Astrocyte (in vitro differentiated cells and primary cell): Measurements from ENCODE around the gene CRX. TPM values are rescaled to one million over a fixed set of nuclear protein-coding genes. Genes with fewer than 3 reads are reported as not detected.
A peak's percentile ranks its signal among the peaks of the same experiment; 100 is the strongest.

Source experiments
- DNase-seq: peaks from one replicate; pipeline ENCODE4 v3.0.0-alpha.2; 2010; ENCODE audit warnings: low read depth
- FAIRE-seq: peaks from 2 replicates; lab custom pipeline; 2011; peaks lifted over from hg19 to GRCh38; lab: Jason Lieb, UNC
- H2AFZ ChIP-seq: 2 replicates; pipeline ENCODE4 v1.6.0; 2012; ENCODE audit warnings: low read depth, low read length, inconsistent platforms
- H3K27ac ChIP-seq: 2 replicates; pipeline ENCODE4 v1.5.1; 2011; ENCODE audit warnings: low read depth, low read length, inconsistent platforms
- H3K27me3 ChIP-seq: 2 replicates; pipeline ENCODE4 v1.6.0; 2011; ENCODE audit warnings: low read length, inconsistent platforms; ENCODE audit not compliant: insufficient read depth
- H3K36me3 ChIP-seq: 2 replicates; pipeline ENCODE4 v1.5.1; 2011; ENCODE audit warnings: low read length, inconsistent platforms; ENCODE audit not compliant: insufficient read depth
- H3K4me1 ChIP-seq: 2 replicates; pipeline ENCODE4 v1.5.1; 2011; ENCODE audit warnings: low read length, inconsistent platforms; ENCODE audit not compliant: insufficient read depth
- H3K4me2 ChIP-seq: 2 replicates; pipeline ENCODE4 v1.6.0; 2012; ENCODE audit warnings: low read length, inconsistent platforms
- H3K4me3 ChIP-seq: 2 replicates; pipeline ENCODE4 v1.5.1; 2011; ENCODE audit warnings: low read depth, mild to moderate bottlenecking, low read length, inconsistent platforms; ENCODE audit not compliant: insufficient read depth
- H3K79me2 ChIP-seq: 2 replicates; pipeline ENCODE4 v1.6.0; 2012; ENCODE audit warnings: mild to moderate bottlenecking, low read length, inconsistent platforms; ENCODE audit not compliant: insufficient read depth
- H3K9ac ChIP-seq: 2 replicates; pipeline ENCODE4 v1.6.0; 2012; ENCODE audit warnings: mild to moderate bottlenecking, low read length, inconsistent platforms
- H3K9me3 ChIP-seq: 2 replicates; pipeline ENCODE4 v1.5.1; 2012; ENCODE audit warnings: low read depth, mild to moderate bottlenecking, low read length, inconsistent platforms; ENCODE audit not compliant: insufficient read depth
- H4K20me1 ChIP-seq: 2 replicates; pipeline ENCODE4 v1.6.0; 2012; ENCODE audit warnings: low read length, inconsistent platforms; ENCODE audit not compliant: insufficient read depth
- H3K27ac Mint-ChIP-seq: one replicate; pipeline ENCODE4 v1.8.0; 2021; ENCODE audit warnings: mild to moderate bottlenecking, mixed read lengths; ENCODE audit not compliant: unreplicated experiment
- H3K27me3 Mint-ChIP-seq: one replicate; pipeline ENCODE4 v1.8.0; 2021; ENCODE audit warnings: low read depth, mixed read lengths; ENCODE audit not compliant: unreplicated experiment
- H3K36me3 Mint-ChIP-seq: one replicate; pipeline ENCODE4 v1.8.0; 2021; ENCODE audit warnings: low read depth, mixed read lengths; ENCODE audit not compliant: unreplicated experiment
- H3K4me1 Mint-ChIP-seq: one replicate; pipeline ENCODE4 v1.8.0; 2021; ENCODE audit warnings: low read depth, mixed read lengths; ENCODE audit not compliant: unreplicated experiment
- H3K4me3 Mint-ChIP-seq: one replicate; pipeline ENCODE4 v1.8.0; 2021; ENCODE audit warnings: mild to moderate bottlenecking, moderate library complexity, mixed read lengths; ENCODE audit not compliant: unreplicated experiment
- H3K9me3 Mint-ChIP-seq: one replicate; pipeline ENCODE4 v1.8.0; 2021; ENCODE audit warnings: mild to moderate bottlenecking, mixed read lengths; ENCODE audit not compliant: unreplicated experiment
- EZH2 ChIP-seq: IDR thresholded peaks from 2 replicates; pipeline ENCODE4 v1.6.1; 2012; ENCODE audit warnings: mild to moderate bottlenecking, low read length, inconsistent platforms; ENCODE audit not compliant: insufficient read depth
- total RNA-seq: library from RNA; stranded (reverse); gene quantifications from 2 replicates; pipeline ENCODE4 v1.2.1, GENCODE V29; 2021
- TF ChIP-seq, protein P1 (sequence below): IDR thresholded peaks from 2 replicates; pipeline ENCODE4 v1.5.1; 2011; ENCODE audit warnings: low read depth, mild to moderate bottlenecking, inconsistent platforms, low read length, moderate library complexity; ENCODE audit not compliant: insufficient read depth

Gene CRX
- total RNA-seq, 1 donor from 2014 or later = not detected

DNA sequence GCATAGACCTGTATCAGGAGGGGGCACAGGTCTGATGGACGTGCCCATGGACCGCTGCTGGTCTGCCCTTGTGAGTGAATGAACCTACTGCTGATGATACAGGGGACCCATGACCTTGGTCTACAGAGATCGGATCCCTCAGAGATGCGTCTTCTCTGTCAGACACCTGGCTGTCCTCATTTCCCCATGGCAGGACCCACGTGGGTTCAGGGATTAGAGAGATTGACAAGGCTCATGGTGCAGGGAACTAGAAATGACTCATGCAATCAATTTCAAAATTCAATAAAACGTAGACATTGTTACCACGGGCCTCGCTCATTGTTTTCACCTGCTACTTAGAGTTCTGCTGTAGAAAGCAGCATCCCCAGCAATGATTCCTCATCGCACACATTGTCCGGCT lies 16.4 kb upstream of the CRX start:
- Mint-ChIP-seq H3K4me1 (no peaks in the 10 kb centered on the region), H3K27ac (no peak overlapping the region), H3K4me3 (no peak overlapping the region), H3K9me3 (peaks cover 6% of the 10 kb centered on the region), H3K27me3 (peaks cover 8% of the 10 kb centered on the region), H3K36me3 (peaks cover 2% of the 10 kb centered on the region)
- no peaks in the 10 kb centered on the region for H3K4me1 ChIP-seq
- H2AFZ ChIP-seq = no peak overlapping the region
- no peak overlapping the region for H3K4me2 ChIP-seq
- no peak overlapping the region for H3K4me3 ChIP-seq
- no peaks in the 10 kb centered on the region for H4K20me1 ChIP-seq
- H3K79me2 ChIP-seq = no peaks in the 10 kb centered on the region
- H3K9ac ChIP-seq = no peak overlapping the region
- FAIRE-seq (no peak), DNase-seq (no peak)
- H3K9me3 ChIP-seq = no peaks in the 10 kb centered on the region
- H3K36me3 ChIP-seq = no peaks in the 10 kb centered on the region
- H3K27me3 ChIP-seq = no peaks in the 10 kb centered on the region
- no peak overlapping the region for H3K27ac ChIP-seq
- TF ChIP-seq, protein P1, sequence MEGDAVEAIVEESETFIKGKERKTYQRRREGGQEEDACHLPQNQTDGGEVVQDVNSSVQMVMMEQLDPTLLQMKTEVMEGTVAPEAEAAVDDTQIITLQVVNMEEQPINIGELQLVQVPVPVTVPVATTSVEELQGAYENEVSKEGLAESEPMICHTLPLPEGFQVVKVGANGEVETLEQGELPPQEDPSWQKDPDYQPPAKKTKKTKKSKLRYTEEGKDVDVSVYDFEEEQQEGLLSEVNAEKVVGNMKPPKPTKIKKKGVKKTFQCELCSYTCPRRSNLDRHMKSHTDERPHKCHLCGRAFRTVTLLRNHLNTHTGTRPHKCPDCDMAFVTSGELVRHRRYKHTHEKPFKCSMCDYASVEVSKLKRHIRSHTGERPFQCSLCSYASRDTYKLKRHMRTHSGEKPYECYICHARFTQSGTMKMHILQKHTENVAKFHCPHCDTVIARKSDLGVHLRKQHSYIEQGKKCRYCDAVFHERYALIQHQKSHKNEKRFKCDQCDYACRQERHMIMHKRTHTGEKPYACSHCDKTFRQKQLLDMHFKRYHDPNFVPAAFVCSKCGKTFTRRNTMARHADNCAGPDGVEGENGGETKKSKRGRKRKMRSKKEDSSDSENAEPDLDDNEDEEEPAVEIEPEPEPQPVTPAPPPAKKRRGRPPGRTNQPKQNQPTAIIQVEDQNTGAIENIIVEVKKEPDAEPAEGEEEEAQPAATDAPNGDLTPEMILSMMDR = no peak
- no peak for TF ChIP-seq EZH2

DNA sequence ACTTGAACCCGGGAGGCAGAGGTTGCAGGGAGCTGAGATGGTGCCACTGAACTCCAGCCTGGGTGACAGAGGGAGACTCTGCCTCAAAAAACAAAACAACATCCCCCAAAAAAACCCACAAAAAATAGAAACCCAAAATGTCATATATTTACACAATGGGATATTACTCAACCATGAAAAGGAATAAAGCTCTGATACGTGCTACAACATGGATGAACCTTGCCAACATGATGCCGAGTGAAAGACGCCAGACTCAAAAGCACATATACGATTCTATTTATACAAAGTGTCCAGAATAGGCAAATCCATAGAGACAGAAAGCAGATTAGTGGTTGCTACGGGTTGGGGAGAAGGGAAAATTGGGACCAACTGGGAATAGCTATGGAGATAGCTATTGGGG lies 15.3 kb upstream of the CRX start:
- FAIRE-seq (no peak), DNase-seq (no peak)
- H3K27ac ChIP-seq = no peak overlapping the region
- H3K4me2 ChIP-seq = no peak overlapping the region
- no peaks in the 10 kb centered on the region for H4K20me1 ChIP-seq
- H3K9me3 ChIP-seq = no peaks in the 10 kb centered on the region
- Mint-ChIP-seq H3K27ac (no peak overlapping the region), H3K36me3 (peaks cover 2% of the 10 kb centered on the region), H3K4me1 (no peaks in the 10 kb centered on the region), H3K27me3 (peaks cover 8% of the 10 kb centered on the region), H3K4me3 (no peak overlapping the region), H3K9me3 (peaks cover under 1% of the 10 kb centered on the region)
- H3K4me1 ChIP-seq = no peaks in the 10 kb centered on the region
- H3K4me3 ChIP-seq = no peak overlapping the region
- no peak overlapping the region for H2AFZ ChIP-seq
- TF ChIP-seq EZH2 = no peak
- TF ChIP-seq, protein P1 = no peak
- no peaks in the 10 kb centered on the region for H3K36me3 ChIP-seq
- H3K9ac ChIP-seq = no peak overlapping the region
- H3K27me3 ChIP-seq = no peaks in the 10 kb centered on the region
- H3K79me2 ChIP-seq = no peaks in the 10 kb centered on the region

DNA sequence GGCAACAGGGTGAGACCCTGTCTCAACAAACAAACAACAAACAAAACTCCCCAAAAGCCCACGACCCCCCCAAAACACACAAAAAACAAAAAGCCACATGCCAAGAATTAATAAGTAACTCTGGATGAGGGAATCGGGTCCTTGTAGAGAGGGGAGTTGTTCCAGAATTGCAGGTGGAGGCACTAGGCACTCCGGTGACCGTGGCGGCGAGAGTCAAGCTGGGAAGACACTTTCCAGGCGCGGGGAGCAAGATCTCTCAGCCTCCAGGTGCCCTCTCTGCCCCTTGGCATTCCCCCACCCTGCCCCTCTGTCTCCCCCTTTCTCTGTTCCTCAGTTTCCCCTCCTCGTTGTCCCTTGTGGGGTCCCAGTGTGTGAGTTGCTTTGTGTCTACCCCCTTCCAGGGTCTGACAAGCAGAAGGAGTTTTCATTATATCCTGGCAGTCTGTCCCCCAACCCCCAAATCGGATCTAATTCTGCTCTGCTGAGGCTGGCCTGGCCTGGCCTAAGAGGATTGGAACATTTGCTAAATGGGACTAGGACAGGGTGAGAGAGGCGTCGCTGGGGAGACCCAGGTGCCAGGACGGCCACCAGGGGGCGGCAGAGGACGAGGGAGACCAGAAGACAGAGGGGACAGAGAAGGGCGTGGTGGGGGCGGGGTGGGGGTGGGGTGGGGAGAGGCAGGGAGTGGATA lies 8.3 kb upstream of the CRX start:
- Histone ChIP-seq H3K27ac (no peak overlapping the region), H2AFZ (no peak overlapping the region), H3K9me3 (no peaks in the 10 kb centered on the region), H3K36me3 (no peaks in the 10 kb centered on the region), H3K4me1 (no peaks in the 10 kb centered on the region), H3K27me3 (no peaks in the 10 kb centered on the region), H3K4me3 (no peak overlapping the region), H4K20me1 (no peaks in the 10 kb centered on the region), H3K79me2 (no peaks in the 10 kb centered on the region), H3K9ac (no peak overlapping the region), H3K4me2 (no peak overlapping the region)
- no peak for DNase-seq
- TF ChIP-seq, protein P1 = peak; percentile 29
- TF ChIP-seq EZH2 = no peak
- no peaks in the 10 kb centered on the region for H3K4me1 Mint-ChIP-seq
- no peak for FAIRE-seq
- H3K9me3 Mint-ChIP-seq = no peaks in the 10 kb centered on the region
- H3K36me3 Mint-ChIP-seq = no peaks in the 10 kb centered on the region
- no peak overlapping the region for H3K27ac Mint-ChIP-seq
- no peak overlapping the region for H3K4me3 Mint-ChIP-seq
- H3K27me3 Mint-ChIP-seq = peaks cover 4% of the 10 kb centered on the region
